Endothelial cell of umbilical vein (primary cell): ENCODE results near the gene C15orf62. TPM values are rescaled to one million over a fixed set of nuclear protein-coding genes. Genes with fewer than 3 reads are reported as not detected.

Source experiments
- BruUV-seq: library from RNA; stranded (reverse); fragments of 400-500 nt; replicated peaks from 2 replicates; lab custom pipeline; 2021; lab: Mats Ljungman, UMichigan
- CTCF ChIA-PET: fragments of 300-600, 350-600 bp; sonication (Branson Sonifier 250); formaldehyde crosslinking; loops from one replicate; lab custom pipeline; 2021; ENCODE audit warnings: antibody characterized with exemption, inconsistent platforms; lab: Charles Lee
- POLR2A ChIA-PET: fragments of 300-600, 350-600 bp; sonication (Branson Sonifier 250); formaldehyde crosslinking; loops from one replicate; lab custom pipeline; 2021; ENCODE audit warnings: antibody characterized with exemption, inconsistent platforms; lab: Charles Lee
- DNase-seq: peaks from one replicate; pipeline ENCODE4 v3.0.0-alpha.2; 2011; ENCODE audit warnings: low read depth, low spot score
- FAIRE-seq: peaks from 2 replicates; lab custom pipeline; 2011; peaks lifted over from hg19 to GRCh38; lab: Jason Lieb, UNC
- H2AFZ ChIP-seq: 2 replicates; pipeline ENCODE4 v1.6.0; 2012; ENCODE audit warnings: low read depth, low read length, control low read depth, inconsistent platforms
- H3K27ac ChIP-seq: 2 replicates; pipeline ENCODE4 v1.5.1; 2011; ENCODE audit warnings: low read depth, mild to moderate bottlenecking, control low read depth, low read length, moderate library complexity; ENCODE audit not compliant: insufficient read depth
- H3K27me3 ChIP-seq, 2 experiments: 2 replicates each; pipeline versions ENCODE4 v1.6.0 to v1.6.1; 2011; ENCODE audit warnings: low read length in 2 of 2, mixed read lengths in 1 of 2; ENCODE audit not compliant: control insufficient read depth in 2 of 2, insufficient read depth in 2 of 2
- H3K36me3 ChIP-seq, 2 experiments: 2 replicates in 1 of 2; 3 replicates in 1 of 2; pipeline ENCODE4 v1.5.1; 2011; ENCODE audit warnings: low read length in 2 of 2, mild to moderate bottlenecking in 1 of 2, moderate library complexity in 1 of 2; ENCODE audit not compliant: control insufficient read depth in 2 of 2, insufficient read depth in 2 of 2; ENCODE audit errors: extremely low read depth in 1 of 2
- H3K4me1 ChIP-seq: 3 replicates; pipeline ENCODE4 v1.5.1; 2011; ENCODE audit warnings: mild to moderate bottlenecking, low read length; ENCODE audit not compliant: control insufficient read depth, insufficient read depth; ENCODE audit errors: extremely low read depth
- H3K4me2 ChIP-seq: 2 replicates; pipeline ENCODE4 v1.6.1; 2011; ENCODE audit warnings: low read length, control low read depth, mixed read lengths; ENCODE audit not compliant: insufficient read depth
- H3K4me3 ChIP-seq, 3 experiments: fragments of 200-600 bp in 1 of 3; sonication (generic), shearing (Covaris generic) in 1 of 3; replicated peaks in 1 of 3; 2 replicates each; pipeline ENCODE4 v1.5.1; 2011 to 2016; ENCODE audit warnings: control low read depth in 3 of 3, low read length in 3 of 3, mild to moderate bottlenecking in 2 of 3, inconsistent platforms in 1 of 3, low read depth in 1 of 3, moderate library complexity in 1 of 3; ENCODE audit not compliant: insufficient read depth in 1 of 3
- H3K79me2 ChIP-seq: 2 replicates; pipeline ENCODE4 v1.6.0; 2012; ENCODE audit warnings: low read length, inconsistent platforms; ENCODE audit not compliant: control insufficient read depth, insufficient read depth
- H3K9ac ChIP-seq: replicated peaks from 2 replicates; pipeline ENCODE3; 2011; ENCODE audit warnings: low read length, control low read depth; ENCODE audit not compliant: insufficient read depth; ENCODE audit errors: extremely low read depth
- H3K9me1 ChIP-seq: replicated peaks from 3 replicates; pipeline ENCODE4 v1.6.0; 2011; ENCODE audit warnings: mild to moderate bottlenecking, low read length; ENCODE audit not compliant: control insufficient read depth, insufficient read depth; ENCODE audit errors: extremely low read depth
- H3K9me3 ChIP-seq: replicated peaks from 2 replicates; pipeline ENCODE4 v1.5.1; 2012; ENCODE audit warnings: low read length, inconsistent platforms; ENCODE audit not compliant: control insufficient read depth, insufficient read depth
- H4K20me1 ChIP-seq: replicated peaks from 2 replicates; pipeline ENCODE3; 2011; ENCODE audit warnings: mild to moderate bottlenecking, low read length; ENCODE audit not compliant: control insufficient read depth, insufficient read depth; ENCODE audit errors: extremely low read depth
- CTCF ChIP-seq, 2 donors: IDR thresholded peaks; 1 replicate in 1 of 2; 2 replicates in 1 of 2; pipeline ENCODE4 v1.5.1; 2011; ENCODE audit warnings: low read length in 2 of 2, mild to moderate bottlenecking in 2 of 2, moderate library complexity in 2 of 2, control low read depth in 1 of 2, inconsistent platforms in 1 of 2, low read depth in 1 of 2; ENCODE audit not compliant: insufficient read depth in 1 of 2; ENCODE audit errors: extremely low read depth in 1 of 2
- EZH2 ChIP-seq: IDR thresholded peaks from 2 replicates; pipeline ENCODE4 v1.6.1; 2012; ENCODE audit warnings: borderline replicate concordance, low read depth, mild to moderate bottlenecking, moderate library complexity, low read length, inconsistent platforms; ENCODE audit not compliant: severe bottlenecking
- FOS ChIP-seq: IDR thresholded peaks from 2 replicates; pipeline ENCODE4 v1.6.1; 2011; ENCODE audit warnings: mild to moderate bottlenecking, low read length, moderate library complexity, borderline replicate concordance; ENCODE audit not compliant: insufficient read depth
- GATA2 ChIP-seq: IDR thresholded peaks from 2 replicates; pipeline ENCODE4 v1.7.0; 2011; ENCODE audit warnings: low read depth, mild to moderate bottlenecking, moderate library complexity, mixed read lengths, low read length; ENCODE audit not compliant: insufficient read length, insufficient read depth
- JUN ChIP-seq: IDR thresholded peaks from 2 replicates; pipeline ENCODE4 v1.6.1; 2011; ENCODE audit warnings: borderline replicate concordance, low read depth; ENCODE audit not compliant: insufficient read length, insufficient read depth
- MAX ChIP-seq: IDR thresholded peaks from 2 replicates; pipeline ENCODE4 v1.6.1; 2011; ENCODE audit not compliant: insufficient read depth, insufficient read length
- MYC ChIP-seq: IDR thresholded peaks from one replicate; pipeline ENCODE4 v1.6.1; 2011; ENCODE audit warnings: mild to moderate bottlenecking, low read depth, low read length
- POLR2A ChIP-seq: IDR thresholded peaks from 2 replicates; pipeline ENCODE4 v1.6.1; 2012; ENCODE audit warnings: low read depth, mild to moderate bottlenecking, control low read depth, low read length
- dilution Hi-C: fragments of 300-500 bp; cut with MboI; formaldehyde crosslinking; loops from one replicate; pipeline ENCODE4 v1.15.0; 2019; ENCODE audit warnings: low sequenced_read_pairs; ENCODE audit not compliant: extremely low pct_ligation_motif_present
- intact Hi-C: fragments of 100-400 bp; cut with micrococcal nuclease; formaldehyde crosslinking; loops from one replicate; pipeline ENCODE4 v1.10.0; 2022
- polyA plus RNA-seq, 4 experiments: library from polyadenylated mRNA; depleted of rRNA in 3 of 4; stranded (reverse) in 3 of 4; unstranded in 1 of 4; fragments of >200 nt; gene quantifications; 2 replicates each; pipeline versions ENCODE4 v1.2.1 to v1.2.3, GENCODE V29; 2011 to 2012; ENCODE audit warnings: missing spikeins in 1 of 4
- total RNA-seq: library from RNA; stranded (reverse); gene quantifications from 2 replicates; pipeline ENCODE4 v1.2.3, GENCODE V29; 2021

Gene C15orf62
- total and polyA plus RNA-seq, 2 donors (not counting 3 experiments of a cell fraction or from before 2014, with no cell fraction given), result 0.12 to 0.38 TPM

- dilution Hi-C loops, result no loop called here
- CTCF ChIA-PET, result interaction anchor here (1.0 kb wide), 1 partner anchor 109 kb away, joined by 3 read pairs; no protein-coding TSS in a partner anchor
- H3K9me1 ChIP-seq, result no peaks in the 10 kb centered on the region
Observed at GRCh38 chr15:40749151-40749630, 20.6 kb upstream of the C15orf62 start.

More at GRCh38 chr15:40749151-40749630, 20.6 kb upstream of the C15orf62 start:
- H3K4me1 ChIP-seq, result peaks cover under 1% of the 10 kb centered on the region
- H3K9ac ChIP-seq, result no peak overlapping the region
- no peak overlapping the region for H2AFZ ChIP-seq
- no TSS peak for BruUV-seq
- H4K20me1 ChIP-seq, result no peaks in the 10 kb centered on the region
- H3K36me3 ChIP-seq, result peaks cover 4 to 13% of the 10 kb centered on the region in 2 experiments
- no peak for DNase-seq
- H3K9me3 ChIP-seq, result no peaks in the 10 kb centered on the region
- intact Hi-C loops, result no loop called here
- TF ChIP-seq MYC (no peak), JUN (no peak), GATA2 (no peak), CTCF (IDR thresholded peaks at IDR 0.05; ENCODE audit: extremely low read depth in 1 of 2, insufficient read depth in 1 of 2, low read depth in 1 of 2, low read length in 2 of 2) (no peak), FOS (no peak), EZH2 (no peak), MAX (no peak), POLR2A (no peak)
- FAIRE-seq, result no peak
- H3K27ac ChIP-seq, result no peak overlapping the region
- POLR2A ChIA-PET, result no interaction called here
- H3K4me2 ChIP-seq, result no peak overlapping the region
- no peak overlapping the region for H3K4me3 ChIP-seq
- H3K27me3 ChIP-seq, result no peaks in the 10 kb centered on the region
- peaks cover 16% of the 10 kb centered on the region for H3K79me2 ChIP-seq
